ENCODE data around the gene NAALADL2.

The NAALADL2 gene

GRCh38 chr3:175640958-175641357, 781.8 kb downstream of the NAALADL2 start:
- no peak for DNase-seq (ENCODE audit: low read depth in 1 of 2, low spot score in 1 of 2)

GRCh38 chr3:175646865-175647264, 787.7 kb downstream of the NAALADL2 start:
- no peak for DNase-seq (ENCODE audit: low read depth in 1 of 2, low spot score in 1 of 2)

GRCh38 chr3:175648899-175649298, 789.8 kb downstream of the NAALADL2 start:
- DNase-seq (ENCODE audit: low read depth in 1 of 2, low spot score in 1 of 2), result no peak

- no peak for DNase-seq (ENCODE audit: low read depth in 1 of 2, low spot score in 1 of 2)
Measured at GRCh38 chr3:175651716-175652115, 792.6 kb downstream of the NAALADL2 start.

GRCh38 chr3:175655351-175655750, 796.2 kb downstream of the NAALADL2 start:
- DNase-seq (ENCODE audit: low read depth in 1 of 2, low spot score in 1 of 2), result no peak

GRCh38 chr3:175656461-175656860, 797.3 kb downstream of the NAALADL2 start:
- no peak for DNase-seq (ENCODE audit: low read depth in 1 of 2, low spot score in 1 of 2)

GRCh38 chr3:175659670-175660350, 800.7 kb downstream of the NAALADL2 start:
- no peak for DNase-seq (ENCODE audit: low read depth in 1 of 2, low spot score in 1 of 2)

GRCh38 chr3:175662815-175663214, 803.7 kb downstream of the NAALADL2 start:
- no peak for DNase-seq (ENCODE audit: low read depth in 1 of 2, low spot score in 1 of 2)

- no peak for DNase-seq (ENCODE audit: low read depth in 1 of 2, low spot score in 1 of 2)
Measured at GRCh38 chr3:175664911-175665310, 805.8 kb downstream of the NAALADL2 start.

GRCh38 chr3:175668300-175668699, 809.2 kb downstream of the NAALADL2 start:
- no peak for DNase-seq (ENCODE audit: low read depth in 1 of 2, low spot score in 1 of 2)

GRCh38 chr3:175670557-175670956, 811.4 kb downstream of the NAALADL2 start:
- no peak for DNase-seq (ENCODE audit: low read depth in 1 of 2, low spot score in 1 of 2)

- no peak for DNase-seq (ENCODE audit: low read depth in 1 of 2, low spot score in 1 of 2)
Measured at GRCh38 chr3:175672119-175672689, 813.1 kb downstream of the NAALADL2 start.

GRCh38 chr3:175679568-175679967, 820.4 kb downstream of the NAALADL2 start:
- DNase-seq (ENCODE audit: low read depth in 1 of 2, low spot score in 1 of 2), result no peak

- no peak for DNase-seq (ENCODE audit: low read depth in 1 of 2, low spot score in 1 of 2)
Measured at GRCh38 chr3:175692256-175692655, 833.1 kb downstream of the NAALADL2 start.

- DNase-seq (ENCODE audit: low read depth in 1 of 2, low spot score in 1 of 2), result no peak
Measured at GRCh38 chr3:175695251-175695650, 836.1 kb downstream of the NAALADL2 start.

GRCh38 chr3:175702956-175703355, 843.8 kb downstream of the NAALADL2 start:
- DNase-seq (ENCODE audit: low read depth in 1 of 2, low spot score in 1 of 2), result no peak

GRCh38 chr3:175704366-175705055, 845.4 kb downstream of the NAALADL2 start:
- no peak for DNase-seq (ENCODE audit: low read depth in 1 of 2, low spot score in 1 of 2)

- DNase-seq (ENCODE audit: low read depth in 1 of 2, low spot score in 1 of 2), result no peak
Measured at GRCh38 chr3:175713268-175713667, 854.1 kb downstream of the NAALADL2 start.

GRCh38 chr3:175716446-175716845, 857.3 kb downstream of the NAALADL2 start:
- DNase-seq (ENCODE audit: low read depth in 1 of 2, low spot score in 1 of 2), result no peak

- no peak for DNase-seq (ENCODE audit: low read depth in 1 of 2, low spot score in 1 of 2)
Measured at GRCh38 chr3:175726228-175726627, 867.1 kb downstream of the NAALADL2 start.

- DNase-seq (ENCODE audit: low read depth in 1 of 2, low spot score in 1 of 2), result no peak
Measured at GRCh38 chr3:175728566-175728965, 869.4 kb downstream of the NAALADL2 start.

- no peak for DNase-seq (ENCODE audit: low read depth in 1 of 2, low spot score in 1 of 2)
Measured at GRCh38 chr3:175729466-175729865, 870.3 kb downstream of the NAALADL2 start.

Data from activated CD4-positive, alpha-beta T cell treated with anti-CD3 and anti-CD28 coated beads, Interleukin-2, amount 50 U/mL, for 24 hours (primary cell).